Measurements from ENCODE around the gene ABHD17A. TPM values are rescaled to one million over a fixed set of nuclear protein-coding genes. Genes with fewer than 3 reads are reported as not detected.
"Not testable (repeated sequence)": the region's sequence is repeated elsewhere in the genome, so short reads cannot be mapped to it uniquely, and the experiment has no call there.

ABHD17A gene
- polyA plus RNA-seq, 1 donor (not counting 4 experiments of a cell fraction or from before 2014, with no cell fraction given) = 27.2 TPM

DNA sequence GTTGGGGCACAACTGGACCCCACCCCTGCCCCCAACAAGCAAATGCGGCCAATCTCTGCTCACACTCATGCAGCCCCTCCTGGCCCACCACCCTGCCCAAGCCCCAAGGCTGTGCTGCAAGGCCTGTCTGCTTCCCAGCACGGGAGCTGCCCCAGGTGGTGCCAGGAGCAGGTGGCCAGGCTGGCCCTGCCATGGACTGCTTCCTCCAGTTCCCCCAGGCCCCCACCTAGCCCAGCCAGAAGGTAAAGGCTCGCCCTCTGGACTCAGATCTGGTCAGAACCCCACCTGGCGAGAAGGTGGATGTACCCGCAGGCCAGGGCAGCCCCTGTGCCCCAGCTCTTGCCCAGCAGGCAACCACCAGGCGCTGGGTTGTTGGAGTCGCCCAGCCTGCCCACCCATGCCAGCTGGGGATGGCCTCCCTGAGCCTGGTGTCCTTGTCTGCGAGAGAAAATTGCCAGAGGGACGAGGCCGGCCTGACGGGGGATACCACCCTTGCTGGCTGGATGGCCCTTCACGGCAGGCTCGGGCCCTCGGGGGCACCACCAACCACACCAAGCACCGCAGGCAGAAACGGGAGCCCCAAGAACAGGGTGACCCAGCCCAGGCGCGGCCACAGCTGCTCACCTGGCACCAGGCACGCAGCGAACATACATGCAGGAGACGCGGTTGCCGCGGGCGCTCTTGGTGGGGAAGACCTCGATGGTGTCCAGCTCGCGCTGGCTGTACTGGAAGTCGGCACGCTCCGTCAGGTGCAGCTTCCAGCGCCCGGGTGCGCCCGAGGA, 4.5 kb downstream of the ABHD17A start:
- peaks cover 6% of the 10 kb centered on the region for H3K9me1 ChIP-seq (ENCODE audit: control insufficient read depth, extremely low read depth, insufficient read depth, low read length)
- no peak overlapping the region for H3K4me3 ChIP-seq (ENCODE audit: control insufficient read depth in 2 of 3, extremely low read depth in 1 of 3, insufficient read depth in 2 of 3, low read depth in 1 of 3, low read length in 3 of 3)
- no peak overlapping the region for H3K27ac ChIP-seq (ENCODE audit: control insufficient read depth, insufficient read depth, low read length)
- H3K4me2 ChIP-seq (ENCODE audit: control insufficient read depth, extremely low read depth, insufficient read depth, low read depth, low read length) = peak overlapping the region; percentile 25
- TF ChIP-seq EZH2 (IDR thresholded peaks at IDR 0.05; ENCODE audit: low read length) = no peak
- no peak for TF ChIP-seq CTCF (optimal IDR thresholded peaks at IDR 0.05 in 1 of 3, IDR thresholded peaks at IDR 0.05 in 1 of 3, conservative IDR thresholded peaks at IDR 0.05 in 1 of 3; ENCODE audit: extremely low read depth in 1 of 3, insufficient read depth in 2 of 3, low read length in 3 of 3)
- H2AFZ ChIP-seq (ENCODE audit: control insufficient read depth, low read length) = no peak overlapping the region
- H3K4me1 ChIP-seq (ENCODE audit: control insufficient read depth, extremely low read depth, insufficient read depth, low read length) = peaks cover 32% of the 10 kb centered on the region
- dilution Hi-C loops (cut with MboI; ENCODE audit: extremely low pct_ligation_motif_present, low sequenced_read_pairs) = no loop called here
- peaks cover 25% of the 10 kb centered on the region for H4K20me1 ChIP-seq (ENCODE audit: control insufficient read depth, extremely low read depth, insufficient read depth, low read length)
- H3K9me3 ChIP-seq (ENCODE audit: control insufficient read depth, low read depth, low read length) = no peaks in the 10 kb centered on the region
- H3K36me3 ChIP-seq (ENCODE audit: control insufficient read depth in 2 of 2, extremely low read depth in 1 of 2, insufficient read depth in 2 of 2, low read length in 2 of 2) = peaks cover 5 to 11% of the 10 kb centered on the region in 2 experiments
- FAIRE-seq (no peak), DNase-seq (ENCODE audit: low read depth, low spot score) (no peak)
- H3K9ac ChIP-seq (ENCODE audit: control insufficient read depth, extremely low read depth, insufficient read depth, low read length) = no peak overlapping the region
- no peaks in the 10 kb centered on the region for H3K27me3 ChIP-seq (ENCODE audit: control insufficient read depth, extremely low read depth, insufficient read depth, low read length)
- H3K79me2 ChIP-seq (ENCODE audit: control insufficient read depth, insufficient read depth, low read length) = peaks cover 48% of the 10 kb centered on the region

- H4K20me1 ChIP-seq (ENCODE audit: control insufficient read depth, extremely low read depth, insufficient read depth, low read length) = peaks cover 30% of the 10 kb centered on the region
- dilution Hi-C loops (cut with MboI; ENCODE audit: extremely low pct_ligation_motif_present, low sequenced_read_pairs); H3K9me3 ChIP-seq (ENCODE audit: control insufficient read depth, low read depth, low read length); H3K27ac ChIP-seq (ENCODE audit: control insufficient read depth, insufficient read depth, low read length); H2AFZ ChIP-seq (ENCODE audit: control insufficient read depth, low read length); FAIRE-seq; H3K9me1 ChIP-seq (ENCODE audit: control insufficient read depth, extremely low read depth, insufficient read depth, low read length); H3K4me3 ChIP-seq (ENCODE audit: control insufficient read depth in 2 of 3, extremely low read depth in 1 of 3, insufficient read depth in 2 of 3, low read depth in 1 of 3, low read length in 3 of 3); H3K9ac ChIP-seq (ENCODE audit: control insufficient read depth, extremely low read depth, insufficient read depth, low read length); H3K27me3 ChIP-seq (ENCODE audit: control insufficient read depth, extremely low read depth, insufficient read depth, low read length); H3K4me2 ChIP-seq (ENCODE audit: control insufficient read depth, extremely low read depth, insufficient read depth, low read depth, low read length); DNase-seq (ENCODE audit: low read depth, low spot score): not testable (repeated sequence)
- H3K79me2 ChIP-seq (ENCODE audit: control insufficient read depth, insufficient read depth, low read length) = peaks cover 56% of the 10 kb centered on the region
- H3K36me3 ChIP-seq (ENCODE audit: control insufficient read depth in 2 of 2, extremely low read depth in 1 of 2, insufficient read depth in 2 of 2, low read length in 2 of 2) = peaks cover 5 to 11% of the 10 kb centered on the region in 2 experiments
- peaks cover 32% of the 10 kb centered on the region for H3K4me1 ChIP-seq (ENCODE audit: control insufficient read depth, extremely low read depth, insufficient read depth, low read length)
Measured at GRCh38 chr19:1879982-1880381, 5.3 kb downstream of the ABHD17A start.

DNA sequence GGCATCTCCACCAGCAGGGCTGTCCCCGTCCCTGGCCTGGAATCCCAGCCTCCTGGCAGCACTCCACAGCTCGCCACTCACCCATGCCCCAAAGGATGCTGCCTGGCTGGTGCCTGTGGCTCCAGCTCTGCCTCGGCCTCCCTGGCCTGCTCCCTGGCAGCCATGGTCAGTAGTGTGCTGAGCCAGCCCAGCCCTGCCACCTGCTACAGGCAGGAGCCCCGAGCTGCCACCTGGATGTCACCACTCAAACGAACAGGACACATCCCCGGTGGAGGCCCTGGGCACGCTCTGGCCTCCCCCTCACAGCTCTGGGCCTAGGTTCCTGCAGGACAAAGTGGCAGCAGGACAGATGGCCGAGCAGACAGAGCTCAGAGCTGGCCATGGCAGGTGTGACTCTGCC, 6.7 kb downstream of the ABHD17A start:
- Histone ChIP-seq H3K79me2 (ENCODE audit: control insufficient read depth, insufficient read depth, low read length) (peaks cover 56% of the 10 kb centered on the region), H3K4me1 (ENCODE audit: control insufficient read depth, extremely low read depth, insufficient read depth, low read length) (peaks cover 38% of the 10 kb centered on the region), H4K20me1 (ENCODE audit: control insufficient read depth, extremely low read depth, insufficient read depth, low read length) (peaks cover 26% of the 10 kb centered on the region), H3K36me3 (ENCODE audit: control insufficient read depth in 2 of 2, extremely low read depth in 1 of 2, insufficient read depth in 2 of 2, low read length in 2 of 2) (peaks cover 5 to 11% of the 10 kb centered on the region in 2 experiments)
- H3K27ac ChIP-seq (ENCODE audit: control insufficient read depth, insufficient read depth, low read length); H2AFZ ChIP-seq (ENCODE audit: control insufficient read depth, low read length); H3K4me2 ChIP-seq (ENCODE audit: control insufficient read depth, extremely low read depth, insufficient read depth, low read depth, low read length); H3K9ac ChIP-seq (ENCODE audit: control insufficient read depth, extremely low read depth, insufficient read depth, low read length); FAIRE-seq; H3K4me3 ChIP-seq (ENCODE audit: control insufficient read depth in 2 of 3, extremely low read depth in 1 of 3, insufficient read depth in 2 of 3, low read depth in 1 of 3, low read length in 3 of 3); H3K27me3 ChIP-seq (ENCODE audit: control insufficient read depth, extremely low read depth, insufficient read depth, low read length); H3K9me3 ChIP-seq (ENCODE audit: control insufficient read depth, low read depth, low read length); DNase-seq (ENCODE audit: low read depth, low spot score); dilution Hi-C loops (cut with MboI; ENCODE audit: extremely low pct_ligation_motif_present, low sequenced_read_pairs); H3K9me1 ChIP-seq (ENCODE audit: control insufficient read depth, extremely low read depth, insufficient read depth, low read length): not testable (repeated sequence)

GRCh38 chr19:1877280-1877660, 8.0 kb downstream of the ABHD17A start:
- H3K9ac ChIP-seq (ENCODE audit: control insufficient read depth, extremely low read depth, insufficient read depth, low read length); H3K36me3 ChIP-seq (ENCODE audit: control insufficient read depth in 2 of 2, extremely low read depth in 1 of 2, insufficient read depth in 2 of 2, low read length in 2 of 2); DNase-seq (ENCODE audit: low read depth, low spot score); H3K27ac ChIP-seq (ENCODE audit: control insufficient read depth, insufficient read depth, low read length); H3K27me3 ChIP-seq (ENCODE audit: control insufficient read depth, extremely low read depth, insufficient read depth, low read length); H2AFZ ChIP-seq (ENCODE audit: control insufficient read depth, low read length); FAIRE-seq; dilution Hi-C loops (cut with MboI; ENCODE audit: extremely low pct_ligation_motif_present, low sequenced_read_pairs); H3K4me3 ChIP-seq (ENCODE audit: control insufficient read depth in 2 of 3, extremely low read depth in 1 of 3, insufficient read depth in 2 of 3, low read depth in 1 of 3, low read length in 3 of 3); H3K9me1 ChIP-seq (ENCODE audit: control insufficient read depth, extremely low read depth, insufficient read depth, low read length); H3K4me2 ChIP-seq (ENCODE audit: control insufficient read depth, extremely low read depth, insufficient read depth, low read depth, low read length); H3K9me3 ChIP-seq (ENCODE audit: control insufficient read depth, low read depth, low read length): not testable (repeated sequence)
- Histone ChIP-seq H3K79me2 (ENCODE audit: control insufficient read depth, insufficient read depth, low read length) (peaks cover 56% of the 10 kb centered on the region), H4K20me1 (ENCODE audit: control insufficient read depth, extremely low read depth, insufficient read depth, low read length) (peaks cover 15% of the 10 kb centered on the region), H3K4me1 (ENCODE audit: control insufficient read depth, extremely low read depth, insufficient read depth, low read length) (peaks cover 35% of the 10 kb centered on the region)
